GM21447 (cell line): ENCODE data around the gene DTD1.

Source experiments
- ATAC-seq: cut with Tn5 transposase; IDR thresholded peaks from one replicate; pipeline ENCODE4 v1.9.1; 2021; ENCODE audit not compliant: unreplicated experiment

DTD1 gene

DNA sequence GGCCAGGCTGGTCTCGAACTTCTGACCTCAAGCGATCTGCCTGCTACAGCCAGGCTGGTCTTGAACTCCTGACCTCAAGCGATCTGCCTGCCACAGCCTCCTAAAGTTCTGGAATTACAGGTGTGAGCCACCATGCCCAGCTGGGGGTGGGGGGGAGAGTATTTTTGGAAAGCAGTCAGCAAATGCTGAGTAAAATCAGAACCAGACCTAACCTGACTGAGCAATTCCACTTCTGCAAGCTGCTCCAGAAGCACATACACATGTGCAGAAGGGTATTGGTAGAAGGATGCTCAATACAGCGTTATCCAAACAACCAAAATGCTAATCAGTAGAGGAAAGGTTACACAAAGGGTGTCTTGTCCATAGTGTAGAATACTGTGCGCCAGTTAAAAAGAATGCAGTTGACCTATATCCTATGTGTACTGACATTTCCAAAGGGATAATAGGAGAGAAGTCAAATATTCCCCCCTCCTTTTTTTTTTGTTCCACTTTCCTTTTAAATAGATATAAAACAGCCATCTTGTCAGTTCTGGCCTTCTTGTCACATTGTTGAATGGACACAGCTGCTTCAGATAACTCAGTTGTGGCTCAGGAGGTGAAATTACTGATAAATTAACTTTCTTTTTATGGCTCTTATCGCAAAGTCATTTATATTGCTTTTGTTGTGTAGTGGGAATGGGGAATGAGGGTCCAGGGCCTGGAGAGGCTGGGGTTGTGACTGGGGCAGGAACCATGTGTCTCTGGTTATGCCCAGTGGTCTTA is 74.6 kb downstream of the DTD1 start:
- no peak for ATAC-seq

- no peak for ATAC-seq
Measured at GRCh38 chr20:18663932-18664331, 76.1 kb downstream of the DTD1 start.

GRCh38 chr20:18665135-18665534 is 77.3 kb downstream of the DTD1 start:
- no peak for ATAC-seq

DNA sequence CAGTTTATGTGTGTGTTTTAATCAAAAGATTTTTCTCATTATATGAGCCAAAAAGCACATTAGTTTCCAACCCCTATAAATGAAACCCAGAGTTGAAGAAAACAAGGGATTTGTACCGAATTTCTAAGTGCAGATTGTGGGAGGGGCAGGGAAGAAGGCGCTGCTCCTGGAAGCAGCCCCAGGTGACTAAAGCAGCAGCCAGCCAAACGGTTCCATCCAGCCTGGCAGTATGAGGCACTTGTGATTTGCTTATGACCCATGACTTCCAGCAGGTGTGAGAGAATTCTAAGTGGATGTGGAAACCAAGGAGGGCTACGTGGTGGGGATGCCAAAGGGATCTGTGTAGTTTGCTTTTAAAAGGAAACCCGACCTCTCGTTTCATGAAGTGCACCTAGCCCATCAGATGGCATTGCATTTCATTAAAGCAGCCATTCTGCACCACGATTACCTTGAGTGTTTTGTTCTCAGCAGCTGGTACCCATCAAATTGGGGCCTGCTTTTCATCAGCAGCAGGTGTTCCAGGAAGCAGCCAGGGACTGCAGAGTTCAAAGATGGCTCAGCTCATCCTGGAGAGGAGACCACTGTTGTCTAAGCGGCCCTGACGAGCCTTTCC is 79.1 kb downstream of the DTD1 start:
- ATAC-seq = no peak

- no peak for ATAC-seq
Measured at GRCh38 chr20:18669241-18670019, 81.6 kb downstream of the DTD1 start.

DNA sequence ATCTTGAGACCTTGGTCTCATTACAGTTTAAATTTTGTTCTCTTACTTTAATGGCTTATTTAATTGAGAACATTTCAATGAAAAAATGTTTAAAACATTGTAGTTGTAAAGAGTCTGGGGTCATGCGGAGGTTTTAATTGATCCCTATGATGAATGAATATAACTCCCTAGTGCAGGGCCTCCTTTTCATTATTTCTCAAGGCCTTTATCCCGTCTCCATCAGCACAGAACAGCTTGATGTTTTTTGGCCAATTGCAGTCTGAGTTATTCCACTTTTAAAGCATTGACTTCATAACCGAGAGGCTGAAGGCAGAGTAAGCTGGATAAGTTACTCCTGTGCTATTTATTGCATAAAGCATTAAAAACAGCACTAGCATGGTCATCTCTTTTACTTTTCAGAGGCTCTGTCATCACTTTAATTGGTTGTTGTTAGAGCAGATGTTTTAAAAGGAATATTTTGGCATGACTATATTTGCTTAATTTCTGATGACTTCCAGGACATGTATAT is 83.4 kb downstream of the DTD1 start:
- no peak for ATAC-seq

GRCh38 chr20:18672834-18673233 is 85.0 kb downstream of the DTD1 start:
- no peak for ATAC-seq

DNA sequence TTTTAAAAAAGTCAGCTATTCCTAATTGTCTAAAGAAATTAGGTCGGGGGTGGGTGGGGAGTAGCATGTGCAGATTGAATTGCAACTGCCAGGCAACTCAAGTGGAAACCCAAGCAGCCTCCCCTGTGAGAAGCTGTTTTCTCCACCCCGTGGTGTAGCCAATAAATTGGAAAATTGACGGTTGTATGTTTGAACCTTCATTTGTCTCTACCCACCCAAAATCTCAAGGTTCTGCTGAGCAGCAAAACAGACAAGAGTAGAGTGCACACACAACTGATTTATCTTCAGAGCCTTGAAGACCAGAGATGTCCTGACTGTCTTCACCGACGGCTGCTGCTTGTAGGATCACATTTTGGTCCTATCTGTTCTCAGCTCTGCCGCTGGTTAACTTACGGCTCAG is 88.5 kb downstream of the DTD1 start:
- ATAC-seq = no peak

DNA sequence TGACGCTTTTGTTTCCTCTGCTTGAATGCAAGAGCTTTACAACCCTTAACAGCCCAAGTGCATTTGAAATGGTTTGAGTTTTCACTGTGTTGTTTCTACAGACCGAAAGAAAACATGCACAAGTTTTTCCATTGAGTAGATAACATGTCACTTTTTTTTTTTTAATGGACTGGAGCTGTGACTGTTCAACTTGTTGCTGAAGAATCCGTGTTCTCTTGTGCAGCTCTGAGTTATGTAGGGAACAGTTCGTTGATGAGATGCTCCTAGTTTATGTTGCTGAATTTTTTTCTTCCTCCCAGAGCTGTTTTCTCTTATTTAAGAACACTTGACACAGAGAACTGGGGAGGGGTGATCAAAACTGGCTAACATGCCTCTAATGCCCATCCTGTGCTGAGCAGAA is 89.3 kb downstream of the DTD1 start:
- ATAC-seq = no peak

DNA sequence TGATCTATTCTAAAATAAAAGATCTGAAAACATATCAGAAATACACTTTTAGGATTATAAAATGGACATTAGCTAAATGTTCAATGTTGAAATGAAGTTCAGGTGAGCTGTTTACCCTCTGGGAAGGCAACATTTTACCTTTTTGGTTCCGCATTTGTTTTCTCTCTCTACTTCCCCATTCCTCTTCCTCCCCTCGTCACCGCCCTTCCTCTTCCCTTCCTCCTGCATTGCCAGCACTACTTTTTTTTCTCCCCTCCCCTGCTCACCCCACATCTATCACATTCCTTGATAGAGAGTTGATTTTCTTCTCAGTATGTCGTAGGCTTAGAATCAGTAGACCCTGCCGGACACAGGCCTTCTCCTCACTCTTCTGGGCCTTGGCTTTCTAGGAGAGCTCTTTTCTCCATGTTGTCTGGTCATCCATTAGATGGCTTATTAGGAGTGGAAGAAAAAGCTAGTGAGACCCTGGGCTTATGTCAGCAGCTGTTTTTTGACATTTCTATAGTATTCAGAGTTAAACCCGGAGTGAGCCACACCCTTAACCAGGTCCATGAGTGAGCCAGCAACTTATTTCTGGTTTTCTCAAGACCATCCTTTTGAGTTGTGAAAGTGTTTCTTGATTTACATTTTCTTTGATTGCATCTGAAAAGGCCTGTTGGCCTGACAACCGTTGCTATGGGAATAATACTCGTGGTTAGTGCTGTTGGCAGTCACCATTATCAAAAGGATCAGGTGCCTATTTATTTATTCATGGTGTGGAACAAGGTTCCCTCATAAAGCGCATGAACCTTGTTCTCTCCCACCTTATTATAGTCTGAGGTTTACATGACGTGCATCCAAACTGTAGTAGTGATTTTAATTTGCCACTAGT is 90.9 kb downstream of the DTD1 start:
- peak; percentile 64 for ATAC-seq

GRCh38 chr20:18683839-18684238 is 96.0 kb downstream of the DTD1 start:
- no peak for ATAC-seq

GRCh38 chr20:18684775-18685174 is 96.9 kb downstream of the DTD1 start:
- ATAC-seq = no peak

DNA sequence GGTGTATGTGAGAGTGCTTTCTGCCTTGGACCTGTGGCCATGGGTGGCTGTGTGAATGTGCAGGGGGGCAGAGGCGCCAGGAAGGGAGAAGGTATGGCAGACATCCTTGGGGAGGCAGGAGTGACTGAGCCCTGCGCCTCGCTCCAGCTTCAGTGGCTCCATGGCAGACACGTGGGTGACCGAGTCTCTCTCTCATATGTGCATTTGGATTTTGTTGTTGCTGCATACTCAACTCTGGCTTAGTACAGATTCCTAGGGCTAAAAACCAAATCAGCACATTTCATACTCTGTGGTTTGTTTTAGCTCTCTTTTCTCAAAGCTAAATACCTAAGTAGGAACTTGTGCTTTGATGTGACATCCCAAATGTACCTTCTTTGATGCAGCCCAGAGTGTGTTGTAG is 97.6 kb downstream of the DTD1 start:
- ATAC-seq = no peak

GRCh38 chr20:18686696-18687095 is 98.8 kb downstream of the DTD1 start:
- no peak for ATAC-seq

DNA sequence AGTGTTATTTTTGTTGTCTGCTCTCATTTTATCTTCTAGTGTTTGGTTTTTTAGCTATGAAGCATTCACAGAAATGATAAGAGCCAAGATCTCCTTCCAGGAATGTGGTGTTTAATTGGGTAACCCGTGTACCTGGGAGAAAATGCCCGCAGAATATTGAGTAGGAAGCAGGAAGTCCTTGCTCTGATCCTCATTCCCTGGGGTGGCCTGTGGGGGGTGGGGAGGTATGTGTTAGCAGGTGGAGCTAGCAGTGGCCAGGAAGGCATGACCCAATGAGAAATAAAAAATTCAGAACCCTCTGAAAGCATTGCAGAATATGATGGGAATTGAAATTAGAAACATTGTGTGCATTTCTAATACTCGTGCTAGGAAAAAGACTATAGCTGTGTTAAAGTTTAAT is 100.8 kb downstream of the DTD1 start:
- no peak for ATAC-seq

DNA sequence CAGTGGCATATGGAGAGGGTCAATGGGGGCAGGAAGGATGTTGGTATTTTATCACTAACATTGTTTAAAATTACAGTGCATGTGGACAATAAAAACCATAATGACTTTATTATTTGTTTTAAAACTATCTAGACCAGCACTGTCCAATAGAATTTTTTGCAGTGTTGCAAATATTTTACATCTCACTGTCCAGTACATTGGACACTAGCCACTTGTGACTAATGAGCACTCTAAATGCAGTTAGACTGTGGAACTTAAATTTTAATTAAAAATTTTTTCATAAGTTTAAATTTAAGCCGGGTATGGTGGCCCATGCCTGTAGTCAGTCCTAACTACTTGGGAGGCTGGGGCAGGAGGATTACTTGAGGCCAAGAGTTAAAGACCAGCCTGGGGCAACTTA is 101.7 kb downstream of the DTD1 start:
- ATAC-seq = no peak

DNA sequence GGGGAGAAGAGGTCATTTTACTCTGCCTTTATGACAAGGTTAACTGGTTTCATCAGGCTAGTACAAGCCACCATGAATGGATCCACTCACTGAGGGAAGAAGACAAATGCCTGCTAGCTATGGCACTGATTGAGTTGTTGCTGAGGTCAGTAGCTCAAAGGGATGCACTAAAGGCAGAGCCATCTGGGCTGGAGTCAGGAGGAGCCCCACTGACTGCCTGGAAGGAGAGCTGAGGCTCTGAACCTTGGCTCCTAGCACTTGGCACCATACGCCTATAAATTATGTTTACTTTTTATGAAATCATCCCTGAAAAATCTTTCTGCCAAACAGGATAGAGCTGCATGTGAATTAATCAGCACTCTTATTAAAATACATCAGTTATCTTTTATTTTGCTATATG is 104.6 kb downstream of the DTD1 start:
- ATAC-seq = no peak

DNA sequence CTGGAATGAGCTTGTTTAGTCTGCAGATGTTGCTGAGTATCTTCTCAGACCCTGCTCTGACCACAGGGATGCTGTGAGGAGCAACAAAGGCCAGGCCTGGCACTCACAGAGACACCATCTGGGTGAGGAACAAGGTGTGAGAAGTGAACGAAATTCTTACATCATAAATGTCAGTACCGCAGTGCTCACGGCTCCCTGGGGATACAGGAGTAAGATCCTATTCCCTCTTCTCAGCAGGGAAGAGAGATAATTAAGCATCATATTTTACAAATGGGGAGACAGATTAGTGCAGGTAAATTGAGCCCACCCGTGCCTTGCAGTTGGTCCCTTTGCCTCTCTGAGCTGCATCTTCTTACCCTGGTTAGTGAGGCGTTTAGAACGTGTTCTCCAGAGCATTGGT is 106.2 kb downstream of the DTD1 start:
- ATAC-seq = no peak

DNA sequence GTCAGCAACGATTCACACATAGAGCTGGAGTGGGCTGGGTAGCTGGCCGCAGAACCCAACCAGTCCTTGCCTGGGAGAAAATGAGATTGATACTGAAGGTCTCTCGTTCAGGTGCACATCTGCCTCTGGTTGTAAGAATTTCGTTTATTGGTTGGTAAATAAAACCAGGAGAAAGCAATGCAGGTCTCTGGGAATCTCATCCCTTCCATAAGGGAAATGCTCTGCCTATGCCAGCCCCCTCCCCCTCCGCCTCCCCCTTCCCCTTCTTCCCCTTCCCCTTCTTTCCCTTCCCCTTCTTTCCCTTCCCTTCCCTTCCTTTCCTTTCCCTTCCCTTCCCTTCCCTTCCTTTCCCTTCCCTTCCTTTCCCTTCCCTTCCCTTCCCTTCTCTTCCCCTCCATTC is 107.3 kb downstream of the DTD1 start:
- ATAC-seq = no peak

GRCh38 chr20:18698735-18699380 is 111.0 kb downstream of the DTD1 start:
- ATAC-seq = no peak
